NCI-H2227 (cell line): ENCODE data around the gene SRGAP1.

Source experiments
- DNase-seq: peaks from one replicate; lab custom pipeline; 2025; ENCODE audit not compliant: unreplicated experiment; lab: John Stamatoyannopoulos, UW

SRGAP1 gene

DNA sequence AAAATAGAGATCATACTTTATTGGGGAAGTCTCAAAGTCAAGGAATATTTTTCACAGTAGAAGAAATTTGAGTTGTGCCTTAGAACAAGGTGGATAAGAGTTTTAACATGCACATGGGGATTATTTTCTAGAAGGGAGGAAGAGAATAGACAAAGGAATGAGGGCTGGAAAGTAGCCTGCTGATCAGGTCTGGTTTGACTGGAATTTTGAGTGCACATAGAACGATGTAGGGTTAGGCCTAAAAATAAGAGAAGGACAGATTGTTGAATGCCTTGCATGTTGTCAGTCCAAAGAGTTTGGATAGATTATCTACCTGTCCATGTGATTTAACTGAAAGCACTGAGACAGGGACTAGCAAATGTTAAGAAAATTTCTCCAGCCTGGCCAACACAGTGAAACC lies 87.2 kb downstream of the SRGAP1 start:
- DNase-seq, result no peak

DNA sequence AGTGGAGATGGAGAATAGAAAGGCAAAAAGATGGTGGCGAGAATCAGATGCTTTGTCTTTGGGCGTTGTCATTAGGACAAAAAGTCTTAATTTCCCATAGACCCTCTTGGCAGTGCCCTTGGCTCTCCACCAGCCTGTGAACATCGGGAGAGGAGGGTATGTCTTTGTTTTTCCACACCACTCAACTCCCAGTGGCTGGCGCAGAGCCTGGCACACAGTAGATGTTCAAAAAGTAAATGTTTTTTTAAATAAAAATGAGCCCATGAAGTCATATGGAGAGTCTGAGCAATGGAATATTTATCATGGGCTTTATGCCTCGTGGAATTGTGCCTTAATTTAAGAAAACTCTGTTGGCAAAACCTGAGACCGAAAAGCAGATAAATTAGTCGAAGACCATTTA lies 90.4 kb downstream of the SRGAP1 start:
- no peak for DNase-seq

DNA sequence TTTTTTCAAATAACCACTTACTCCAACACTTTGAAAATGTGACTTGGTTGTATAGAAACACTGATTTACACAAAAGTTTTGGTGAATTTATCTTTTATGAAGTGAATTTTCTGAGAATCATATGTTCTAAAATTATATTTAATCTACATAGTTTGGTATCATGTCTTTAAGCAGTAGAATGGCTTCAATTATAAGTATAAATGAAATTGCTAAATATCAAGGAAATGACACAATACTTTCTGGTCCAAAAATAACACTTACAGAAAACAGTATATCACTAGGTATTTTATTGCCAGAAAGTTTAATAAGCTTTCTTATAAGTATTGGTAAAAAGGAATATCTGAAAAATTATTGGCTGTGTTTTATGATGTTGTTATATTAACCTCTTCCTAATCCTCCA lies 90.9 kb downstream of the SRGAP1 start:
- no peak for DNase-seq

GRCh38 chr12:63937378-63938316 lies 93.1 kb downstream of the SRGAP1 start:
- no peak for DNase-seq

- peak; percentile 16 for DNase-seq
Observed at GRCh38 chr12:63940310-63941005, 96.0 kb downstream of the SRGAP1 start.

DNA sequence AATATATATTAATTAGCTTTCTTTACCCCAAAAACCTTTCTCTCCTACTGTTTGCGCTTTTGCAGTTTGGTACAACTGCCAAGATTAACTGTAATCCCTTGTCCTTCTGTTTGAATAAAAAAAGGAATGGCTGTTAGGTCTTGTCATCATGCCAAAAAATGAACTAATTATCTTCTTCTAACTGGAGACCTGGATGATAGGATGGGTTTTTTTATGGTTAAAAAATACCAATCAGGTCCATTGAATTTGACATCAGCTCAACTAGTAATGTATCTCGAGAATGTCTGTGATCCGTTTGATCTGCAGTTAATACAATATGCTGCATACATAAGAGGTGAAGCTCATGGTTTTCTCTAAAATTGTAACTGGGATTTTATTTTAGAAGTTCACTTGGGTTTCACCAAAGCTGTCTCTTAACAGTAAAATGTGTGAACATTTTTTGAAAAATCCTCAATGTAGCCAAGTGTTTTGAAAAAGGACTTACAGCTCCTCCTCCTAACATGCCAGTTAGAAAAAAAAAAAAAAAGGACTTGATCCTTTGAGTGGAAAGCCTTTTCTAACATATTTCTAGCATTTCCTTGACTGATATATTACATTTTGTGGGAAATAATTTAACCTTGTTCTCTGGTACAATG lies 96.8 kb downstream of the SRGAP1 start:
- DNase-seq, result no peak

DNA sequence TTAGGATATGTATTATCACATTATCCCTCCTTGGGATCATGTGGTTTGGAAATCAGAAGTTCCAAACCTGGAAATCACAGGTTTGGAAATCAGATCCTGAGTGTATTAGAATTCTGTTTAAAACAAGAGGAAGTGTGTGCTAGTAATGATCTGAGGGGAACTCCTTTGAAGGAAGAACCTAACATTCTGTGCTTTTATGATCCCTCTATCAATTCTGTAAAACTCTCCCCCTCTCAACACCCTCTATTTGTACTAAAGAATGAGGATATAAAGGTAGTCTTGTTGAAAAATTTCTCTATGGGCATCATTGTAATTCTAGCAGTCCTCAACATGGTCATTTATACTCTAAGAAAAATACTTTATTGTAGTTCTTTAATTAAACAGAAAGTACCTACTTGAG lies 97.4 kb downstream of the SRGAP1 start:
- DNase-seq, result no peak

GRCh38 chr12:63942464-63943241 lies 98.2 kb downstream of the SRGAP1 start:
- no peak for DNase-seq

GRCh38 chr12:63944034-63944579 lies 99.6 kb downstream of the SRGAP1 start:
- DNase-seq, result no peak

DNA sequence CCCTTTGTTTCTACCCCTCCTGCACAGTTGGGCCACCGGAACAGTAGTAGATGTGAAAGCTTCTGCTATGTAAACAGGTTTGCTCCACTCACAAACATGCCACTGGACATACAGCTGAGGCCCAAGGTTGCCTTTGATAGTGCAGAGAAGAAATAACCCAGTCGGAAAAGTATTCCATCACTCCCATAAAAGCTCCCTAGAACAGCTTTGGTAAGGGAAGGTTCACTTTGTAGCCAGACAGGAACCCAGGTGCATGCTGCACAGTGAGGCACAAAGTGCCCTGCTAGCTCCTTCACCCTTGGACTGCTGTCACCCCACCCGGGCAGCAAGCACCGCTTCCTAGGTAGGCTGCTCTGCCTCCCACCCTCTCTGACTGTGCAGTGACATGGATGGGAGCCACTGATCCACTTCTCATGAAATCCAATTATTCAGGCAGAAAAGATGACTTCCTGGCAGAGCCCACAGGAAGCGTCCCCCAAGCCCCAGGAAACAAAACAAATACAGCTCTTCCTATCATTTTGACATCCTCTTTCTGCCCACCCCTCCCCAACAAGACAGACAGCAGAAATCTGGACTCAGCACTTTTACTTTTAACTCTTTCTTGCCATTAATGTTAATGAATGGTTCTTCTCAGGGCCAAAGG lies 100.2 kb downstream of the SRGAP1 start:
- no peak for DNase-seq

- DNase-seq, result no peak
Observed at GRCh38 chr12:63945777-63946176, 101.3 kb downstream of the SRGAP1 start.

DNA sequence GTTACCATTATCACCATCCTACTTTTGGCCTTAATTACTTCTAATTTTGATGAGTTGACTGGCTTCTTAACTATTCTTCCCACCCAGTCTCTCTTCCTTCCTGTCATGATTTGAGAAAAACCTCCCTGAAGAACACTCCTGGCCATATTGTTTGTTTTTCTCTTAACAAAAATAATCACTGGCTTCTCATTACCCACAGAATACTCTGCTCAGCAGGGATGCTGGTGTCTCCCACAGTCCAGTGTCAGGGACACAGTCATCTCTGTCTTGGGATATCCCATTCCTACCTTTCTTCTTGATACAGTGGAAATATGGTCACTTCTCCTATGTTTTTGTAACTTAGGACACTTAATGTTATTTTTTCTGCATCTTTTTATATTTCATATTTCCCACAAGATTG lies 103.7 kb downstream of the SRGAP1 start:
- no peak for DNase-seq

DNA sequence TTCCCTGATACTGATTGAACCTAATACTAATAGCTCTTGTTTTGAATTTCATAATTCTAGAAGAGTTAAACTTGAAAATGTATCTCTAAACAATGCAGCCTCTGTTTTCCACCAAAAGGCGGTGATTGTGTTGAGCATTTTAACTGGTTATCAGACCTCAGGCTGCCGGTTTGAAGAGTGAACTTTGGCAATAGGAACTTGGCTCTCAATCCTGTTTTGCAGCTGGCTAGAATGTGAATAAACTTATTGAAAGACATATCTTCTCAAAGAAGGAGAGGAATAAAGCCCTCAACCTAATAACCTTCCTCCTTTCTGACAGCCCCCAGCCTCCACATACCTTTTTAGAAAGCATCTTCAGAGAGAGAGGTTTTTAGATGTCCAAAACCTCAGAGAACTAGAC lies 105.4 kb downstream of the SRGAP1 start:
- DNase-seq, result no peak

DNA sequence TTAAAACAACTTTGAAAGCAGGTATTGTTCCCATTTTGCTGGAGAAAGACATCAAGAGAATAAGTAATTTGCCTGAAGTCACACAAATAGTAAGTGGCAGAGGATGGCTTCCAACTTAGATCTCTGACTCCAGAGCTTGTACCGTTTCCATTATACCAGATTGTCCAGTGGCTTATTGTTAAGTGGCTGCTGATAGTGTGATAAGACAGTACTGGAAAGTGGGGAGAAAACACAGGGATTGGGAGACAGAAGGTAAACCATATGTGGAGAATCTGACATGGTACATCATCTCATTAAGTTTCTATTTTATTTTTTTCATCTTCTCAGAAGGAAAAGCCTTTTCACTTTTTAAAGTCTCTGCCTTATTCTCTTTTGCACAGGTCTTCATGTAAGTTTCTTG lies 108.5 kb downstream of the SRGAP1 start:
- DNase-seq, result no peak

DNA sequence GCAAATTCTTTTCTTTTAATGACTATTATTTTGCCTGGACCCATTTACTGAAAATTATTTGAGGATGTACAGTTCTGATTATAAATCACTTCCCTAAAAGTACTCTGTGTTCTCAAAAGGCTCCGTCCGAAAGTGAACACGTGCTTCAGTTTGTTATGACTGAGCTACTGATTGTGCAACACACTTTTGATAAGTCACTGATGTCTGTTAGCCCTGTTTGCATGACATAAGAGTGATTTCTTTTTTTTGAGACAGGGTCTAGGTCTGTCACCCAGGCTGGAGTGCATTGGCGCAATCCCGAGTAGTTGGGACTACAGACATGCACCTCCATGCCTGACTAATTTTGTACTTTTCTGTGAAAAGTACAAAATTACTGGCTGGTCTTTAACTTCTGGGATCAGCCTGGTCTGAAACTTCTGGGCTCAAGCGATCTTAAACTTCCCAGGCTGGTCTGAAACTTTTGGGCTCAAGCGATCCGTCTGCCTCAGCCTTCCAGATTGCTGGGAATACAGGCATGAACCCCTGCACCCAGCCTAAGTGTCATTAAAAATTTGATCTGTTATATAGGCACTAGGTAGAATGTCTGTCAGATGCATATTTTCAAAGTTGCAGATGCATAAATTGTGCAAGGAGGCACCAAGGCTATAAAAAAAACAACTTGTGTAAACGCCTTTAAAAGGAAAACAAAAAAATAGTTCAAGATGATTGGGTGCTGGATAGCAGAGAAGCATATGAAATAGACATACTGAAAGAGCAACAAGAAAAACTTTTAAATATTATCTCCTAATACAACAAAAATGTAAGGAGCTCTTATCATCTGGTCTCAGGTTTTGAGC lies 111.5 kb downstream of the SRGAP1 start:
- no peak for DNase-seq

DNA sequence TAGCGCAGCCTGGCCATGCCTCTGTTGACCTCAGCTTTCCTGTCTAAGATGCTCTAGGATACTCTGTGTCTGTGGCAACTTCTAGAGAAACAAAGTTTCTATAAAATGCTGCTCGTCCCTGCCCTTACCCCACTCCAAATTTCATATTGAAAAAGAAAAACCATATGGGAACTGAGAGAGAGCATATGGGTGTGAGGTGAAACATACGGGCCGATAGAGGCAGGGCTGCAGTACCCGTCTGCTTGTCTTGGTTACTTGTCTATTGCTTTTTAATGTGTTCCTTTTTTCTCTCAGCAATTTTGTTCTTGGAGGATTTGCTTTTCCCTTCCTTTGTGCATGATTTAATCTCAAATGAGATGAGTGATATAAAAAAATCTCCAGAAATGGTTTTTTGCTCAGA lies 113.0 kb downstream of the SRGAP1 start:
- no peak for DNase-seq

DNA sequence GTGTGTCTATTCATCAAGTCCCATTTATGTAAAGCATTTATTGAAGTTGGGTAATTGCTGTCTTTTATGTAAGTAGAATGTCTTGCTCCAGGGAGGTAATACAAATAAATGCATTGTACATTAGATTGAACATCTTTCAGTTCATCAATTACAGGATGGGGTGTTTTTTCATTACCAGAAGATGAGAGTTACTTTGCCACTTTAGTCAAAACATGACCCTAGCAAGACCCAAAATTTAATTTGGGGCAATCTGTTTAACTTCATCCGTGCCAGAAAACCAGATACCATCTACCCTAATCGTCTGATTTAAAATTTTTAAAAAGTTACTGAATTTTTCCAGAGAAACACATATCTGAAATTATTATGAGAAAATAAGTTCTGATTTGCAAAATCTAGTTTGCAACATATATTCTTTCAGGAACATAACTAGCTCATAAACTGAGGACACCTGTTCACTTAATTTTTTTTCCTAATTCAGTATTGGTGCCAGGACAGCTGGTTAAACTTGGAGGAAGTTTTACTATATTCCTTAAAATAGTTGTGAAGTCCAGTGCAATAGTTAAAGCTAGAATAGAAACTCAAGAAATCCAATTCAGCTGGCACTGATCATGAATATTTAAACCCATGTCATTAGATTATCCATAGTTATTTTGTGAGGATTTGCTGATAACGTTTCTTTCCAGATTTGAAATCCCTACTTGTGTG lies 114.5 kb downstream of the SRGAP1 start:
- DNase-seq, result no peak

DNA sequence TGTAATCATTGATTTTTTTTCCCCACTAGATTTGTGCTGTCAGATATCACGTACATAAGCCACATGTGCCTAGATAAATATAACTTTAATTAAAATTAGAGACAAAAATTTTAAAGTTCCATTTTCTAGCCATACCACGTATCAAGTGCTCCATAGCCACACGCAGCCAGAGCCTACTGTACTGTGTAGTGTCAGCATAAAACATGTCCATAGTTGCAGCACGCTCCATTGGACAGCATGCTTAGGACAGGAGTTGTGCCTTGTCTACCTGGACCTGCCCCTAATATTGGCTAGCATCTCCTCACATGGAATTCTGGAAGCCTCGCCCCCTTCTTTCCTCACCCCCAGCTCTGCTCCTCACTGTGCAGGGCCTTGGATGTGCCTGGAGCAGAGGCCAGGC lies 116.5 kb downstream of the SRGAP1 start:
- no peak for DNase-seq

- no peak for DNase-seq
Observed at GRCh38 chr12:63961543-63961942, 117.0 kb downstream of the SRGAP1 start.
